Right lobe of liver (tissue), 6 donors: ENCODE data around the gene TCP11L2. TPM values are rescaled to one million over a fixed set of nuclear protein-coding genes. Genes with fewer than 3 reads are reported as not detected.
"Not testable (repeated sequence)": the region's sequence is repeated elsewhere in the genome, so short reads cannot be mapped to it uniquely, and the experiment has no call there.

ENCODE experiments used
- ATAC-seq, 4 donors: fragments of 200-7000 bp; cut with Tn5 transposase; one replicate each; pipeline ENCODE4 v1.9.1; 2020; ENCODE audit warnings: mild to moderate bottlenecking in 4 of 4, moderate library complexity in 4 of 4
- DNase-seq, 3 donors: peaks; one replicate each; pipeline ENCODE4 v3.0.0-alpha.2; 2020
- H3K27ac ChIP-seq, 3 donors: fragments of 200-600 bp; one replicate each; pipeline ENCODE4 v1.8.0; 2022
- H3K27me3 ChIP-seq, 2 donors: fragments of 200-600 bp; one replicate each; pipeline ENCODE4 v1.8.0; 2022
- H3K36me3 ChIP-seq, 4 donors: fragments of 200-600 bp; sonication (generic) in 1 of 4; one replicate each; pipeline versions ENCODE4 v1.5.1 to v1.8.0; 2017 to 2022; ENCODE audit warnings: control low read depth in 1 of 4
- H3K4me1 ChIP-seq, 4 donors: fragments of 200-600 bp; sonication (generic) in 1 of 4; one replicate each; pipeline versions ENCODE4 v1.5.1 to v1.8.0; 2017 to 2022; ENCODE audit warnings: control low read depth in 1 of 4
- H3K4me3 ChIP-seq, 3 donors: fragments of 200-600 bp; one replicate each; pipeline ENCODE4 v1.8.0; 2022
- H3K9me3 ChIP-seq, 4 donors: fragments of 200-600 bp; sonication (generic) in 1 of 4; one replicate each; pipeline versions ENCODE4 v1.5.1 to v1.8.0; 2017 to 2022; ENCODE audit warnings: control low read depth in 1 of 4
- CTCF ChIP-seq, 4 donors: fragments of 200-600 bp in 3 of 4; fragments of 450-650 bp in 1 of 4; IDR thresholded peaks; one replicate each; pipeline versions ENCODE4 v1.5.1 to v1.8.0; 2016 to 2022; ENCODE audit warnings: antibody characterized with exemption in 4 of 4, mild to moderate bottlenecking in 2 of 4
- POLR2A ChIP-seq: fragments of 450-650 bp; IDR thresholded peaks from one replicate; pipeline ENCODE4 v1.6.1; 2017; ENCODE audit warnings: antibody characterized with exemption, mild to moderate bottlenecking
- WGBS: methylation state at CpG from one replicate; pipeline ENCODE4 v1.1.6; 2018; ENCODE audit warnings: low coverage, low lambda C conversion rate; ENCODE audit not compliant: insufficient coverage; ENCODE audit errors: missing lambda C conversion rate; 5-methylcytosine and 5-hydroxymethylcytosine counted together
- intact Hi-C, 2 donors: fragments of 100-400 bp; cut with DNase I; formaldehyde crosslinking; loops; one replicate each; pipeline versions ENCODE4 v1.11.2 to v1.14.1; 2022
- total RNA-seq, 6 experiments: library from RNA; depleted of rRNA in 2 of 6; stranded (reverse); fragments of >200 nt in 2 of 6; fragmentation: NEBNext Ultra II Directional in 3 of 6; extraction: Animal tissue kit (Norgen Biotek cat#: 25700) in 3 of 6; gene quantifications; one replicate each; pipeline versions ENCODE4 v1.1.0 to v1.2.4, GENCODE V29; 2016 to 2023
- donor health status: DM: no; HTN: yes; CAD: no.
- donor health status: DM: no; HTN: no; CAD: no.
- donor health status: DM: no; HTN: no; CAD: no.
- donor health status: DM: no; HTN: yes; CAD: no.
- donor health status: DM: no; HTN: yes; CAD: no.

The TCP11L2 gene
- total RNA-seq, 6 experiments from 2014 or later = 7.3 to 14.2 (median 10.5) TPM

- H3K27ac ChIP-seq = no peak overlapping the region
- H3K4me1 ChIP-seq = peaks cover 0 to 13% (median 6%) of the 10 kb centered on the region in 4 donors
- no peaks in the 10 kb centered on the region for H3K9me3 ChIP-seq
- intact Hi-C loops = no loop called here
- TF ChIP-seq POLR2A (no peak), CTCF (IDR thresholded peaks at IDR 0.05) (no peak)
- ATAC-seq = no peak
- 100% methylated on average over 2 of the region's 3 CpGs for WGBS
- H3K4me3 ChIP-seq = no peak overlapping the region
- no peaks in the 10 kb centered on the region for H3K27me3 ChIP-seq
- DNase-seq = no peak
- H3K36me3 ChIP-seq = no peaks in the 10 kb centered on the region
These were observed 6.1 kb downstream of the TCP11L2 start for GRCh38 chr12:106308611-106309010.

GRCh38 chr12:106309671-106310505 lies 7.4 kb downstream of the TCP11L2 start:
- H3K27me3 ChIP-seq = no peaks in the 10 kb centered on the region
- peaks cover 0 to 2% (median 0%) of the 10 kb centered on the region in 4 donors for H3K36me3 ChIP-seq
- H3K9me3 ChIP-seq = no peaks in the 10 kb centered on the region
- DNase-seq = no peak
- no peak for TF ChIP-seq CTCF (IDR thresholded peaks at IDR 0.05)
- no peak for TF ChIP-seq POLR2A
- intact Hi-C loops = no loop called here
- H3K4me1 ChIP-seq = peaks cover 0 to 12% (median 4%) of the 10 kb centered on the region in 4 donors
- peak in 1 of 4 donors; percentile 20 for ATAC-seq
- 73% methylated on average over 7 of the region's 7 CpGs for WGBS
- H3K27ac ChIP-seq = no peak overlapping the region
- H3K4me3 ChIP-seq = no peak overlapping the region

- no peak for DNase-seq
- ATAC-seq = no peak
- no peaks in the 10 kb centered on the region for H3K9me3 ChIP-seq
- peaks cover 0 to 8% (median 0%) of the 10 kb centered on the region in 4 donors for H3K36me3 ChIP-seq
- 88% methylated on average over 4 of the region's 5 CpGs for WGBS
- intact Hi-C loops = no loop called here
- H3K4me1 ChIP-seq = peaks cover 0 to 12% (median 4%) of the 10 kb centered on the region in 4 donors
- no peak overlapping the region for H3K27ac ChIP-seq
- H3K27me3 ChIP-seq = no peaks in the 10 kb centered on the region
- no peak for TF ChIP-seq POLR2A
- no peak for TF ChIP-seq CTCF (IDR thresholded peaks at IDR 0.05)
- no peak overlapping the region for H3K4me3 ChIP-seq
These were observed 8.2 kb downstream of the TCP11L2 start for GRCh38 chr12:106310687-106311086.

- WGBS = 72% methylated on average over 6 of the region's 8 CpGs
- no peak overlapping the region for H3K27ac ChIP-seq
- H3K4me1 ChIP-seq = peaks cover 0 to 12% (median 4%) of the 10 kb centered on the region in 4 donors
- no peaks in the 10 kb centered on the region for H3K27me3 ChIP-seq
- no peak overlapping the region for H3K4me3 ChIP-seq
- H3K36me3 ChIP-seq = peaks cover 0 to 8% (median 0%) of the 10 kb centered on the region in 4 donors
- intact Hi-C loops = no loop called here
- DNase-seq (no peak), ATAC-seq (no peak)
- H3K9me3 ChIP-seq = no peaks in the 10 kb centered on the region
- TF ChIP-seq CTCF (IDR thresholded peaks at IDR 0.05) (no peak), POLR2A (no peak)
These were observed 8.6 kb downstream of the TCP11L2 start for GRCh38 chr12:106311139-106311538.

- H3K27ac ChIP-seq, ATAC-seq, intact Hi-C loops, H3K4me3 ChIP-seq, H3K27me3 ChIP-seq, H3K9me3 ChIP-seq, H3K4me1 ChIP-seq, H3K36me3 ChIP-seq, DNase-seq: not testable (repeated sequence)
- 70% methylated on average over 3 of the region's 4 CpGs for WGBS
These were observed 10.9 kb downstream of the TCP11L2 start for GRCh38 chr12:106313413-106313812.
